Astrocyte of the spinal cord (primary cell): ENCODE results near the gene RREB1.
A peak's percentile ranks its signal among the peaks of the same experiment; 100 is the strongest.

Experiments used
- DNase-seq: peaks from one replicate; pipeline ENCODE4 v3.0.0; 2011; ENCODE audit warnings: low read depth, low spot score
- H3K4me3 ChIP-seq: 2 replicates; pipeline ENCODE4 v1.5.1; 2011; ENCODE audit warnings: low read depth, mild to moderate bottlenecking, low read length, moderate library complexity
- in situ Hi-C: cut with HindIII; loops from 2 replicates; pipeline ENCODE4 v1.10.0; 2017; ENCODE audit warnings: low sequenced_read_pairs
- TF ChIP-seq, protein P1 (sequence below): IDR thresholded peaks from 2 replicates; pipeline ENCODE4 v1.5.1; 2012; ENCODE audit warnings: low read depth, mild to moderate bottlenecking, low read length, inconsistent platforms

The RREB1 gene

GRCh38 chr6:7137335-7138045 lies 29.7 kb downstream of the RREB1 start:
- TF ChIP-seq, protein P1, sequence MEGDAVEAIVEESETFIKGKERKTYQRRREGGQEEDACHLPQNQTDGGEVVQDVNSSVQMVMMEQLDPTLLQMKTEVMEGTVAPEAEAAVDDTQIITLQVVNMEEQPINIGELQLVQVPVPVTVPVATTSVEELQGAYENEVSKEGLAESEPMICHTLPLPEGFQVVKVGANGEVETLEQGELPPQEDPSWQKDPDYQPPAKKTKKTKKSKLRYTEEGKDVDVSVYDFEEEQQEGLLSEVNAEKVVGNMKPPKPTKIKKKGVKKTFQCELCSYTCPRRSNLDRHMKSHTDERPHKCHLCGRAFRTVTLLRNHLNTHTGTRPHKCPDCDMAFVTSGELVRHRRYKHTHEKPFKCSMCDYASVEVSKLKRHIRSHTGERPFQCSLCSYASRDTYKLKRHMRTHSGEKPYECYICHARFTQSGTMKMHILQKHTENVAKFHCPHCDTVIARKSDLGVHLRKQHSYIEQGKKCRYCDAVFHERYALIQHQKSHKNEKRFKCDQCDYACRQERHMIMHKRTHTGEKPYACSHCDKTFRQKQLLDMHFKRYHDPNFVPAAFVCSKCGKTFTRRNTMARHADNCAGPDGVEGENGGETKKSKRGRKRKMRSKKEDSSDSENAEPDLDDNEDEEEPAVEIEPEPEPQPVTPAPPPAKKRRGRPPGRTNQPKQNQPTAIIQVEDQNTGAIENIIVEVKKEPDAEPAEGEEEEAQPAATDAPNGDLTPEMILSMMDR = no peak
- in situ Hi-C loops = no loop called here
- no peak overlapping the region for H3K4me3 ChIP-seq
- peak; percentile 68 for DNase-seq

DNA sequence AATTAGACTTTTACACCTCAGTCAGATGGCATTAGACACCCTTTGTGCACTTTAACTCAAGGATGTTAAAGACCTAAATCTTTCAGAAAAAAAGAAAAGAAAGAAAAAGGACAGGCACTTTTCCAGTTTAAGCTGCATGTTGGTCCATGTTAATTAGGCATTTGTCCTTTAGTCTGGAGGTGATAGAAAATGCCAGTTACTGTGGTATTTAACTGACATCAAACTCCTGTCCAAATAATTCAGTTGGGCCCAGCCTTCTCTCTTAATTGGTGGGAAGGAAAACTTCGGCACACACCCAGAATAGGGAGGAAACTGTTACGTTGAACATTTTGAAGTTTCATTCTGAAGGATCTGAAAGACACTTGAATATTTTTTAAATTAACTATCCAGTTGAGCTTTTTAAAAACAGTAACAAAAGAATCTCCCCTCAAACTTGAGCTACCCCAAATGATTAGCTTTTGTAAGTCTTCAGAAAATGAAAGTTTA lies 30.3 kb downstream of the RREB1 start:
- no peak overlapping the region for H3K4me3 ChIP-seq
- no peak for DNase-seq
- in situ Hi-C loops = no loop called here
- TF ChIP-seq, protein P1 = no peak

DNA sequence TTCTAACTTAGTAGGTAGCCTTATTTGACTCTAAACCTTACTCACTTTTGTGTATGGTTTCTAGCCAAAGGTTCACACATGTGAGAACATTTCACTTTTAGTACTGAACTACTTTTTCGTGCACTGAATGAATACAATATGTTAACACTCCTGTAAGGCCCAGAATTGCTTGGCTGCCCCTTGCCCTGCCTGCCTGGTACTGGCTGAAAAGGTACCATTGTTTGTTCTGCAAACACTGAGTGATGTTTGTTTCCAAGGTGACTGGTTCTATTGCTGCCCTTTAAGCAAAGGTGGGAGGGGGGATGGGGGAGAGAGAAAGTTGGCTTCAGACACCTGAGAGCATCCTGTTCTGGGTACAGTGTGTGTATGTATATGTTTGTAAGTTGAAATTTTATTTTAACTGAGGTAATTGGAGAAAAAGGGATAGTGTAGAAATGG lies 31.2 kb downstream of the RREB1 start:
- no peak for DNase-seq
- no peak overlapping the region for H3K4me3 ChIP-seq
- in situ Hi-C loops = no loop called here
- TF ChIP-seq, protein P1 = no peak

DNA sequence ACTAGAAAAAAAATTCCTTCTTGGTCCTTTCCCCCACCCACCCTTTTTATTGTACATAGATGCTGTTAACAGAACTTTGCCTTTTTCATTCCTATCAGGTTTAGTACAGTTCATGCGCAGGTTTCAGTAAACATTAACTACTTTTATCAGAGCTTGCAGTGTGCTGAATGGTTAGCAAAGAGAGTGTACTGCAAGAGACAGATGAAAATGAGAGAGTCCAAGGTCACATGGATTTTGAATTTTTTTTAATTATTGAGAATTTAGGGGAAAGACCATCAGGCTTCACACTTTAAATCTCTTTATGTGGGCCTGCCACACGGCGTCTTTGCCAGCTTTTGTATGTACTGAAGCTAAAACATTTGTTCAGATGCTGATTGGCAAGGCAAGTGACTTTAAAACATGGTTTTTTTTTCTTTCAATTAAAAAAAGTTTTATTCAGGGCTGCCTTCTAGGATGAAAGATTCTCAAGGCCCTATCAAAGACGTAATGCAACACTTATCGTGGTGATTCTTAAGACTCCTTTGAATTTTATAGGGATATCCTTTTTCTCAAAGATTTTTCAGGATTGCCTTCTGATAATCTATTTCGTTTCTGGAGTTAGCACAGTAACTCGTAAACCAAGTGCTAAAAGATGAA lies 32.2 kb downstream of the RREB1 start:
- TF ChIP-seq, protein P1 = no peak
- DNase-seq = no peak
- no peak overlapping the region for H3K4me3 ChIP-seq
- in situ Hi-C loops = no loop called here

GRCh38 chr6:7140631-7141378 lies 33.0 kb downstream of the RREB1 start:
- in situ Hi-C loops = no loop called here
- TF ChIP-seq, protein P1 = no peak
- peak overlapping the region; percentile 51 for H3K4me3 ChIP-seq
- peak; percentile 72 for DNase-seq

GRCh38 chr6:7142228-7142801 lies 34.6 kb downstream of the RREB1 start:
- H3K4me3 ChIP-seq = no peak overlapping the region
- no peak for DNase-seq
- in situ Hi-C loops = no loop called here
- TF ChIP-seq, protein P1 = no peak
